Fibroblast of upper back skin (primary cell): ENCODE results near the gene CCL27.

Experiments
- DNase-seq: peaks from one replicate; pipeline ENCODE4 v3.0.0-alpha.2; 2013

CCL27 gene

DNA sequence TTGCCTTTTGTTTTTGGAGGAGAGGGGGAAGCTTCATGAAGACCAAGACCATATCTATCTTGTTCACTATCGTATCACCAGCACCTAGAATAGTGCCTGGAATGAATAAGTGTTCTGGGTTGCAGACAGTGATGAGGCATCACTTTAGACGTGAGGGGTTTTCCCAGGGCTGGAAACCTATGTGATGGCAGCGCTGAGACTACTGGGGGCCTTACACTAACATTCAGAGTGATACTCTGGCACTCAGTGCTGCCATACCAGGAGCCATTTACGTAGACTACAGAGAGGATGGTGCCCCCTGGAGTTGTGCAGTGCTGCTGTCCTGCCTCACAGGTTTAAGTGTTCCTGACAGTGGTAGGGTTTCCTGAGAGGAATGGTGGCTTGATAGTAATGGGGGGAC lies 21.7 kb upstream of the CCL27 start:
- DNase-seq: no peak

DNA sequence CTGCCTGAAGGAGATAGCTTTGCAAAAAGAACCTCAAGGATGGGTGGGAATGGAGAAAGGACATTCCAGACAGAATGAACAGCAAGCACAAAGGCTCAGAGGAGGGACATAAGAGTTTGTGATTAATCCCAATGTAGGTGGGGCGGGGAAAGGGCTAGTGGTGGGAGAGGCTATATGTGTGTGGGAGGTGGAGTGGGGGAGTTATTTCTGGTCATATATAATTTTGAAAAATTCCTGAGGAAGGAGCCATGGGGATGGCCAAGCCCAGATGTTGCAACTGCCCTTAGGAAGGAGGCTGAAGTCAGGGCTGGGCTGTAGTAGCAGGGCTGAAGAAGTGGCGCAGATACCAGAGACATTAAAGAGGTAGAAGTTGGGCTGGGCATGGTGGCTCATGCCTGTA lies 13.4 kb upstream of the CCL27 start:
- DNase-seq: no peak

DNA sequence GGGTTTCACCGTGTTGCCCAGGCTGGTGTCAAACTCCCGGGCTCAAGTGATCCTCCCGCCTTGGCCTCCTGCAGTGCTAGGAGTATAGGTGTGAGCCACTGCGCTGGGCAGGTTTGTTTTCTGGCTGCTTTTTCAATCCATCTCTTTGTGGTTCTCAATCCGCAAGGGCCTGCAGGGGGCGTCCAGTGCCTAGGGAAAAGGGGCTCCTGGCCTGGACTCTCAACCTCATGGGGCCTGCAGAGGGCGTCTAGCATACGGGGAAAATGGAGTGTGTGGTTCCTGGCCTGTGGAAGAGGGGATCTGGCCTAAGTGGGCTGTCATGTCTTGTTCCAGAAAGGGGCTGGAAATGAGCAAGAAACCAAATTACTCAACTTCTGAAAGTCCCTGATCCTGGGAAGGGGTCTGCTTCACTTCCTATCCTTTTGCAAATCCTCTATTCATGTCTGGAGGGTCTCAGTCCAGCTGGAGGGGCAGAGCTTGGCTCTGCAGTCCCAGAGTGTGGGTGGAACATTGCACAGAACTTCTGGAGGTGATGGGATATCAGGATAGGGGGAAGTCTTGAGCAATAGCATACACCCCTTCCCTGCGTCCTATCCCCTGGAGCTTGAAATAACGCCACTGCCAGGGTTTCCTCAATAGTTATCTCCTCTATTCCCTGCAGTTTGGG lies 12.7 kb upstream of the CCL27 start:
- DNase-seq: peak; percentile 69

DNA sequence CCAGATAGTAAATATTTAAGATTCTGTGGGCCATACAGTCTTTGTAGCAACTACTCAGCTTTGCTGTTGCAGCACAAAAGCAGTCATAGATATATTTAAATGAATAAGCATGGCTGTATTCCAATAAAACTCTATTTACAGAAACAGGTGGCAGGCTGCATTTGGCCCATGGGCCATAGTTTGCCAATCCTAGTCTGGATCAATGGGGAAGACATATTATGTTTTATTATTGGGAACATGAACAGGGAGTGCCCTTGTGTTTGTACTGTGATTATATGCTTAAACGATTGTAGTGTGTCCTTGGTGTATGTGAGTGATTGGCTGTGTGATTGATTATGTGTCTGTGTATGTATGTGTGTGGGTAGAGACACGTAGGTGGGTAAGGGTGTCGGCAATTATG lies 12.0 kb upstream of the CCL27 start:
- no peak for DNase-seq

DNA sequence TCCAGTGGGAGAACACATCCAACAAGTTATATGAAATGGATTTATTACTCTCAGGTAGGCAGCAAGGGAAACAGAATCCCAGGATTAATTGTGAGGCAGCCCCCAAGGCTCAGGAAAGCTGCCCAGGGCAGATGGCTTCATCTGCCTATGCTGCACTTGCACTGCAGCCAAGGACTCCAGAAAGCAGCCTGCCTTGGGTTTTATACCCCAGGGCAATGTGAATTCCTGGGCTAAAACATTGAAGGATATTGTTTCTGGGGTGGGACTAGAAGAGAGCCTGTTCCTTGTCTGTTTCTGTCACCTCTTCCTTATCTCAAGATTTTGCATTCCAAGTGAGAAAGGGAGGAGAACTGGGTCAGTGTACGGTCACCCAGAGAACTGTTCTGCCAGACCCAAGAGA lies 8.8 kb upstream of the CCL27 start:
- DNase-seq: no peak

DNA sequence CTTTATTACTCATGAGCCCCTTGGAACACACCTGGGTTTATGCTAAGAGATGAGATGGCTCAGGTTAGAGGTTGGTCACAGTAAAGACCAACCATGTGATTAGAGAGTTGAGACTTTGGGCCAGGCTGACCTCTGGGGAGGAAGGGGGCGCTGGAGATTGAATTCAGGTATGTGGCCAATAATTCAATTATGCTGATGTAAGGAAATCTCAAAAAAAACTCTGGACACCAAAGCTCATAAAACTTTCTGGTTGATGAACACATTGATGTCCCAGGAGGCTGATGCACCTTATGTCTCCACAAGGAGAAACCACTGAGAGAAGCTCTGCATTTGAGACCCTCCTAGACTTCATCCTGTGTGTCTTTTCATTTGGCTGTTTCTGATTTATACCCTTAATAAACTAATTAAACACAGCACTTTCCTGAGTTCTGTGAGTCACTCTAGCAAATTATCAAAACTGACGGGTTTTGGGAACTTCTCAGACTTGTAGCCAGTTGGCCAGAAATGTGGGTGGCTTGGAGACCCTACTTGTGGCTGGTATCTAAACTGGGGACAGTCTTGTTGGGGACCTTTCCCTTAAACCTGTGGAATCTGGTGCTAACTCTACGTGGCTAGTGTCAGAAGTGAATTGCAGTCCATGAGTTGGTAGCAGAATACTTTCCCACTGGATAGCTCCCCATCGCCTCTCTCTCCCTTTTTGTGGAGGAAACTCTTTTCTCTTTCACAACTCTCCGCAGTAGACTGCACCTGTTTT lies 7.5 kb upstream of the CCL27 start:
- no peak for DNase-seq

DNA sequence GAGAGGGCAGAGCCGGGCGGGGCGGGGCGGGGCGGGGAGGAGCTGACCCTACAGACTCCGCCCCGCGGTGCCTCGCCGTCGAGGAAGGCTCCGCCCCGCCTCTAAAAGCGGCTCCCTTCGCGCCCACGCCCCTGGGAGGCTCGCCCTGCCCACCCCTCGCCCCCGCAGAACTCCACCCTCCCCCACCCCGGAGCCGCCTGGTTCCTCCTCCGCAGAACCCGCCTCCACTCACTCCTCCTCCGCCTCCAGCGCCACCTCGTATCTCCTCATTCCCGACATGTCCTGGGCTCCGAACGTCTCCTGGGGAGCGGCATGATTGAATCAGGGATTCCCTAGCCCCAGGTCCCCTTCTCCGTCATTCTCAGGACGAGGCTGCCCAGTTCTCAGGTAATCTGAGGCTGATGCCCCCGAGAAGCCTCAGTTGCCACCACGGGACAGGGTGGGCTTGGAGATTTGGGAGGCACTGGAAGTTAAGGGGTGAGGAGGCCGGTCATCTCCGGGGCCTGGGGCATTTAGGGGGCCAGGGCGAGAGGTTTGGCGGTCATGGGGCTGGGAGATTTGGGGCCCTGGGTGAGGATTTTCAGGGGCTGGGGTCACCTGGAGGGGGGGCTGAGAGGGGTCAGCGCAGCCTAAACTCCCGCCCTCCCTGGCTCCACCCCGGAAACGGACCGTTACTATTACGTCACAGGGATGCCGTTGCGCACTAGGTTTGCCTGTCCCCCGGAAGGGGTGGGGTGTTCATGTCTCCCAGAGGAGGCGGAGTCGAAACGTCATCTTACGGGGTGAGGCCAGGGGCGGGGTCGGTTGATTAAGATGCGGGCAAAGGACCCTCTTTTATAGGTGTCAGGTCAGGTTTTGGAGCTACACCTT lies 3.2 kb upstream of the CCL27 start:
- peak; percentile 95 for DNase-seq

DNA sequence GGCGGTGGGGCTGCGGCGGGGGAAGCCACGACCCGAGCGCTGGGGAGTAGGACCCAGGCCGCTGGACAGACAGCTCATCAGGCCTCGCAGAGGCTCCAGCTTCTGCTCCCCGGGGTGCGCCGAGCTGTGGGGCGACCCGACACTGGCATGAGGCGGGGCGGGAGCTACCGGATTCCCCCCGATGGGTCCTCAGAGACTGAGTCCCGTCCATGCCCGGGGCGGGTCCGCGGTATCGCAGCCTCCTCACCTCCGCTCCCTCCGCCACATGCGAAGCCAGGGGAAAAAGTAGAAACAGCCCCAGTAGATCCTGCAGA lies 2.6 kb upstream of the CCL27 start:
- no peak for DNase-seq

DNA sequence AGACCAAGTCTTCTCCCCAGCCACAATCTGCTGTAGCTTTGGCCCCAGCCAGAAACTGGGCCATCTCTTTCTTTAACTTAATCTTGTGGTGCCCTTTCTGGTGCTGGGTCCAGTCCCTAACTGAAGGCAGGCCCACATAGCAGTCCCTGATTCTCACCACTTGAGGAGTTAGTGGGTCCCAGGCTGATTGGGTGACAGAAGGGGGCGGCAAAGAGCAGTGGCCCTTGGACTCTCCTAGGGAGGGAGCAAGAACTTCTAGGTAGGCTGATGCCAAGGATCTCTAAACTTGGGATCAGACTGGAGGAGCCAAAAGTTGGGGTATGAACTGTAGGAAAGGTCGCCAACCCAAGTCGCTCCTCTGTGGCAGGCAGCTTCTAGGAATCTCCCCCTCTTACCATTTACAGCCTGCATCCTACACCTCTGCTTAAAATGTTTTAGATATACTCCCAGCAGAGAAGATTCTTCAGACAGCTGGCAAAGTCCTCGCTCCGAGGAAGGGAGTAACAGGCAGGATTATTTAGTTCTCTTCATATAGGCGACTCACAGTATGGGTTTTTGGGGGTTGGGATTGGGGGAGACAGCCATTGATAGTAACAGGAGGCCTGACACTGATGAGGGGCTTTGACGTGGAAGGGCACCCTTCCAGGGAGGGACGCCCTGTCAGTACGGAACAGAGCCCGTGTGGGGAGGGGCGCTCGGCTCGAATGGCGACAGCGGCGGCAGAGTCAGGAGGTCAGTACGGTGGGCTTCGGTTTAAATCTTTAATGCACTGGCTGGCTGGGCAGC lies 2.0 kb upstream of the CCL27 start:
- peak; percentile 64 for DNase-seq

DNA sequence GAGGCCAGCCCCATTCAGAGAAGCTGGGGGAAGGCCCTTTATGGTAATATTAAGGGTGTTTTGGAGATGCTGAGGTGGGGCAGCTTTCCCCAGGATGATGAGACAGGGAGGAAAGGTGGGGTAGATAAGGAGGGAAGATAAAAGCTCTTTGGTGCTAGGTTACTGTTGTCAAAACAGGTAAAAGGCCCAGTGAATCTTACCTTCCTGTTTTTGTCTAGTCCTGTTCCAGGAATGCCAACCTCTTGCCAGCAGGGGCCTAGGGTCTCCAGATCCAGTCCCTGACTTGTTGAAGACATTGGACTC lies 797 bp upstream of the CCL27 start:
- DNase-seq: no peak

DNA sequence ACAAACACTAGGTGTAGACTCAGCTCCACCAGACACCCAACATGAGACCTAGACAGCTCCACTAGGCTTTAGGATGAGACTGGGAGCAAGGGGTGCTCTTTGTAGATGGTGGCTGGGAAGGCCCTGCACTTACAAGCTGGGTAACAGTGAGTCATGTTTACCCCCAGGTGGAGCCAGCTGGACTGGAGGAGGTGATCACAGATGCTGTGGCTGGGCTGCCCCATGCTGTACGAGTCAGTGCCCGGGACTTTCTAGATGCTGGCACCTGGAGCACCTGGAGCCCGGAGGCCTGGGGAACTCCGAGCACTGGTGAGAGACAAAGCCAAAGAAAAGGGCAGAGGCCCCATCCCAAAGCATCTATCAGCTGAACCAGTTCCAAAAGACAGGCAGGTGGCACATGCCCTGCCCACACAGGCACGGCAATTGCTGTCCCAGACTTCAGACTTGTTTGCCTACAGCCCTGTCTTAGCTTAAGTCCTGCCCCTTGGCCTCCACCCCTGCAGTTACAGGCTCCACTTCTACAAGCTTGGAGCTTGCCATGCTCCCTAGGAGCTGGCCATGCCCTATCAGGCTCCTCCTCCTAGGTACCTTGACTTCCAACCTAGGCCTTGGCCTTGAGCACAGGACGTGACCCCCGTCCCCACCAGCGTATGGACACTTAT lies 2.7 kb downstream of the CCL27 start:
- DNase-seq: no peak

DNA sequence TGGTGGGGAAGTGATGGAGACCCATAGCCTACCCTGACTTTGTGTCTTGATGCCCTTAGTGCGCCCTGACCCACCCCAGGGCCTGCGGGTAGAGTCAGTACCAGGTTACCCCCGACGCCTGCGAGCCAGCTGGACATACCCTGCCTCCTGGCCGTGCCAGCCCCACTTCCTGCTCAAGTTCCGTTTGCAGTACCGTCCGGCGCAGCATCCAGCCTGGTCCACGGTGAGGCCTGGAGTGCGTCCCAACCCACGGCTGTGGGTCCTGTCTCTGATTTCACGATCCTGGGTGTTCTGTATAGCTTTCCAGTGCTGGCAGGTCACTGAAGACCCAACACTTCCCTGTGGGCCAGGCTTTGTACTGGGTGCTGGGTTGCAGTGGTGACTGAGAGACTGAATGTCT lies 4.0 kb downstream of the CCL27 start:
- DNase-seq: no peak

DNA sequence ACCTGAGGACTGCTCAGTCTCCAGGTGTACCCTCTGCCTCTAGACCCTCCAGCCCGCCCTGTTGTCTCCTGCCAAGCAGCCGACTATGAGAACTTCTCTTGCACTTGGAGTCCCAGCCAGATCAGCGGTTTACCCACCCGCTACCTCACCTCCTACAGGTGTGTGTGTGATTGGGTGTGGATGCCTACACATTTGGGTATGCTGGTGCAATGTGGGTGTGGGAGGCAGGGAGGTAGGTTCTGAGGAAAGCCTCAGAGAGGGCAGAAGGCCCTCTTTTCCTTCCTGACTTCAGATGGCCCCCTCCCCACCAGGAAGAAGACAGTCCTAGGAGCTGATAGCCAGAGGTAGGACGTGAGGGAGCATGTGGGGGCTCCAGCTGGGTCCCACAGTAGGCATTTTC lies 5.5 kb downstream of the CCL27 start:
- DNase-seq: no peak

DNA sequence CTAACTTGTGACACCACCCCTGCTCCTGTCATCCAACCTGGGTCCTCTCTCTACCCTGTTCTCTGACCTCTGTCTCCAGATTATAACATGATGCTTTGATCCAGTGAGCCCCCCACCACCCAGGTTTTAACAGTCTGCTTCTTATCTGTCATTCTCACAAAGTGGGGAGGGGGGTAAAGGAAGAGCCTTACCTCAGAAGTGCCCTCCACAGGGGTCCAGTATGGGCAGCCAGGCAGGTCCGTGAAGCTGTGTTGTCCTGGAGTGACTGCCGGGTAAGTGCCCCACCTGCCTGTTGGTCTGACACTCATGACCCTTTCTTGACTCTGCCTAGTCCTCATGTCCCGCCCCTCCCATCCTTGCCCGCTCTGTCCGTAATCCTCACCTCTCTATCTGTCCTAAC lies 7.1 kb downstream of the CCL27 start:
- no peak for DNase-seq

DNA sequence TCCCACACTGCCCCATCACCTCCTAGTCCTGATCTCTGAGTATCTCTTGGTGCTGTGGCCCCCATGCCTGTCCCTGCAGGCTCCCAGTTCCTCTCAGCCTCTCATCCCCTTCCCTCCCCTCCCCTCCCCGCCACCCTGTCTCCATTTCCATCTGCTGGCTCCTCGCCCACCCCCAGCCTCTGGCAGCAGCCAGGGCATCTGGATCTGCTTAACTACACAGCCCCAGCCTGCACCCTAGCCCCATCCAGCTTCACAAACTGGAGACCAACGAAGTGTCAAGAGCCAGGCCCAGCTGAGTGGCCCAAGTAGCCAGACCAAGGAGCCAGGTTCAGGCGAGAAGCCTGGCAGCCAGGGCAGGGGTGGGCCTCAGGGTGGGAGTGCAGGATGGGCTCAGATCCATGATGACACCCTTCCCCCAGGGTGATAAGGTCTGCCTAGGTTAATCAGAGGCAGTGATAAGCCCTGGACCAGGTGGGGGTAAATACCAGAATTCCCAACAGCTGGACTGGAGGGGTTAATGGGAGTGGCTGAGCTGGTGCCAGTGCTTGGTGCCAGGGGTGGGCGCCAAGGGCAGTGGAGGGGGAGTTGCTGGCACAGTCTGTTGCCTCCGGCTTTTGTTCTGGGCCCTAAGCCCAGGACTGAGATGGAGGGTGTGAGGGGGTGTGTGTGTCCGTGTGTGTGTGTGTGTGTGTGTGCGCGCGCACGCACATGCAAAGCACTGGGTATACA lies 8.0 kb downstream of the CCL27 start:
- peak; percentile 88 for DNase-seq

DNA sequence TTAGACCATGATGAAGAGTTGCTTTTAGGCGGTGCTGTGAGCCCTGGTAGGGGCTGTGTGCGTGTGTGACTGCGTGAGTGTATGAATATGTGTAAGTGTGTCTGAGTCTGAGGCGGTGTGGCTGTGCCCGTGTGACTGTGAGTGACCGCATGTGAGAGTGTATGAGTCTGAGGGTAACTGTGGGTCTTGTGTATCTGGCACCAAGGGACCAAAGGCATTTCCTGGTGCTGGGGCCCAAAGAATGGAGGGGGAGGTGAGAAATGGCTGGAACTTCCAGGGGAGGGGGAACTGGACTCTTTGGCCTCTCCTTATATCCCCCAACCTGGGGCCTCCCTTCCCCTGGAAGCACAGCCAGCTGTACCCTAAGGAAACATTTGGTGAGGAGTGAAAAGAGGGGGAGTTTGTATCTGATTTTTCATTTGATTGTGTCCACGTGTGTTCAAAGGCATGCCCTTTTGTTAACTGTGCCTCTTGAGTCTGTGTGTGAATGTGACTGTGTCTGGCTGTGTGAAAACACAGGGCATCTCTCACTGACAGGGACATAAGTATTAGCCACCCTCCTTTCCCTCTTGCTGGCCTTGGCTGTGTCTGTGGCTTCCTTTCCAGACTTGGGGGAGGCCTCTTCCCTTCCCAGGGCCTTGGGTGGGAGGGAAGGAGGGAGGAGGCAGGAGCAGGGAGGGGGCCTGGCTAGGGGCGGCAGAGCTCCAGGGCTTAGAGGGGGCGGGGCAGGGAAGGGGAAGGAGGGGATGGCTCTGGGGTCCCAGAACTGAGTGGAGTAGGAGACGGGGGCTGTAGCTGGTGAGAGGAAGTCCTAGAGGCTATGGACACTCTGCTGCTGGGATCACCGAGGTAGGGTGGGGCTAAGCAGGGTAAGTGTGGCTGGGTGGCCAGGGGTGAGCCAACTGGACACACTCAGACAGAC lies 9.0 kb downstream of the CCL27 start:
- peak; percentile 65 for DNase-seq

DNA sequence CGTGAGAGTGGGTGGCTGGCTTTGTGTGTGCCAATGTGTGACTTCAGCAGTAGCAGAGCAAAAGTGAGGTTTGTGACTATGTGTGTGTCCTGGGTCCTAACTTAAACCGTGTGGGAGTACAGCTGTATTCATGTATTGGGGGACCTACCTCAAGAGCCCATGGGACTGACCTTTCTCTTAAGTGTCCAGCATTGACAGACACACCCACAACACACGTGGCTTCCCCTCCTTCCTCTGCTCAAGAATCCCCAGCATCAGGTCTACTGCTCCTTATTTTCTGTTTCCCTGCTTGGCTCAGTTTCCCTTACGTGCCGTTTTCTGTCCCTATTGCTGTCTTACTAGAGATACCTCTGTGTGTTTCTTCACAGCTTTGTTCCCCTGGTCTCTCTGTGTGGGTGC lies 9.9 kb downstream of the CCL27 start:
- no peak for DNase-seq

DNA sequence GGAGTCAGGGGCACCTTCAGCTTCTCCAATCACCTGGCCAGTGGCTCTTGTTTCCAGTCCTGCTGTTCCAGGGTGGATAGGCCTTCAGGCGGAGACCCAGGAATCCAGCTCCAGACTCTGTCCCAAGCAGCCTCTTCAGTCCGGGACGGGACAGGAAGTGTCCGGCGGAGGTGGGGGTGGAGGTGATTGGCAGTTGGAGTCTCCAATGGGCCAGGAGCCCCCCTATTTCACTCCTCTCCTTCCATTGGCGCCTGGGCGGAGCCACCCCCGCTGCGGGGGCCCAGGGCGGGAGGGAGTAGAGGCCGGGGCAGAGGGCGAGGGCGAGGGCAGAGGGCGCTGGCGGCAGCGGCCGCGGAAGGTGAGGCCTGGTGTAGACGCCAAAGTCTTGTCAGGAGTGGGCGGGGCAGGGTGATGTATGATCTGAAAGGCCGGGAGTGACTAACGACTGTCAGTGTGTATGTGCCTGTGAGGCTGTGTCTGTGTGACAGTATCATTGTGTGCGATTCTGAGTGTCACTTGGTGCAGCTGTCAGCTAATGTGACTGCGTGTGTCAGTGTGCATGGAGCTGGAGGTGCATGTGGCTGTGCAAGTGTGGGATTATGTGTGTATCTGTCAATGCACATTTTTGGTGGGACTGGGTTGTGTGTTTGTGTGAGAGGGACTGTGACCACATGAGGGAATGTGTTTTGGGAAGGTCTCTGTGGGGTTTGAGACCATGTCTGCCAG lies 10.4 kb downstream of the CCL27 start, which contains the start of gene IL11RA:
Gene IL11RA (plus strand): TSS at position 310 of the 726 bp plus-strand sequence. CDS start 3,033 bp downstream, outside the sequence.
- DNase-seq: peak; percentile 81

DNA sequence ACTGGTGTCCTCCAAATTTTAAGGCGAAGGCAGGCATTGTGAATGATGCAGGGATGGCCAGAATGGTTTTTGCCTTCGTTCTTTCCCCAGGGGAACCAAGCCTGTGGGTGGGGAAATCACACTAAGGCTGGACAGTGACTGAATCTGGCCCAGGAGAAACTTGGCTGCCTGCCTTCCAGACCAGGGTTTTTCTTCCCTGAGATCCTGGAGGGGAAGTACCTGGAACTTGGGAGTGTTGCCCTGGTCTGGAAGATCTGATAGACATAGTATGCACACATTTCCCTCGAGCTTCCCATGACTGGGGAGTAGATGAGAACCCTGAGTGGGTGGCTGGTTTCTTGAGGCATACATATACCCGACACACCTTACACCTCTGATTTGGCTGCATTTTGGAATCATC lies 11.1 kb downstream of the CCL27 start:
- peak; percentile 34 for DNase-seq

DNA sequence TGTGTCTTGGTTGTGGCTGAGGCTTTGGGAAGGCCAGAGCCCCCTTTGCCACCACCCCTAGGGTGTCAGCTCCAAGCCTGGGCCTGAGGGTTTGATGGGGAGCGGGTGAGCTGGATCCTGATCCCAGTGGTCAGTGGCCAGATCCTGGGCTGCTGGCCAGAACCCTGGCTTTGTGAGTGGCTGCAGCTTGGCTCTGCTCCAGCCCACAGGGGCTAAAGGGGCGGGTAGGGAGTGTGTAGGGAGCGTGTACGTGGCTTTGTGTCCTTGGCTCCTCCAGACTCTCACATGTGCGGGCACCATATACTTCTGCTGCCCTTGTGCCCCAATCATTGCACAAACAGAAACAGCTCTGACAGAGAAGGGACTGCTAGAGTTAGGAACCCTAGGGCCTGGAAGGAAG lies 11.6 kb downstream of the CCL27 start:
- DNase-seq: no peak
